22Rv1 (cell line): ENCODE data around the gene DPP6.

Source experiments
- CTCF ChIP-seq: fragments of 450-650 bp; IDR thresholded peaks from 2 replicates; pipeline ENCODE4 v1.5.1; 2017; ENCODE audit warnings: mild to moderate bottlenecking
- ZFX ChIP-seq: fragments of 450-650 bp; IDR thresholded peaks from 2 replicates; pipeline ENCODE4 v1.6.1; 2017; ENCODE audit warnings: antibody characterized with exemption, borderline replicate concordance

- TF ChIP-seq CTCF (no peak), ZFX (no peak)
These were observed 312.0 kb downstream of the DPP6 start for GRCh38 chr7:154364170-154364569.
